Dermis blood vessel endothelial cell (primary cell): Measurements from ENCODE around the gene DDX27. TPM values are rescaled to one million over a fixed set of nuclear protein-coding genes. Genes with fewer than 3 reads are reported as not detected.

Experiments used
- DNase-seq: peaks from one replicate; pipeline ENCODE4 v3.0.0; 2010
- total RNA-seq: library from RNA; depleted of rRNA; stranded (reverse); fragments of >200 nt; gene quantifications from 2 replicates; pipeline ENCODE4 v1.2.3, GENCODE V29; 2014

DDX27 gene
- total RNA-seq, 1 donor from 2014 or later: 31.1 TPM

DNA sequence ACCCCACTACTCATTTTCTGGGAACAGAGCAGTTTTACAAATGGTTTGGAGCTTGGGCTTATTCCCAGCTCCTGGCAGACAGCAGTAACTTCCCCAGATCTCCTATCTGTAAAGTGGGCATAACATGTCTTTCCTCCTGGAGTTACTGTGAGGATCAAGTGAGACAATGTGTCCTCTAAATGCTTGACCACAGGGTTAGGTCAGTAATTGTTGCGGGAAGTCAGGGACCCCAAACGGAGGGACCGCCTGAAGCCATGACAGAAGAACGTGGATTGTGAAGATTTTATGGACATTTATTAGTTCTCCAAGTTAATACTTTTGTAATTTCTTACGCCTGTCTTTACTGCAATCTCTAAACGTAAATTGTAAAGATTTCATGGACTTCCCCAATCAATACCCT lies 73.9 kb downstream of the DDX27 start:
- DNase-seq: no peak

Other genes with a start within 250 kb of the DDX27 start
- 83.4 and 166 TPM in 2 replicates for gene CSE1L, start 173.1 kb upstream of the DDX27 start, total RNA-seq
- 51.1 and 102 TPM in 2 replicates for gene STAU1, start 31.1 kb upstream of the DDX27 start, total RNA-seq
- 47.0 and 48.0 TPM in 2 replicates for gene ZNFX1, start 58.6 kb downstream of the DDX27 start, total RNA-seq